GM19397 (cell line): Measurements from ENCODE around the gene FAM181A.

ENCODE experiments used
- ATAC-seq: cut with Tn5 transposase; IDR thresholded peaks from one replicate; pipeline ENCODE4 v1.9.1; 2021; ENCODE audit warnings: mild to moderate bottlenecking, moderate library complexity; ENCODE audit not compliant: unreplicated experiment

The FAM181A gene

GRCh38 chr14:93903342-93904184 is 23.6 kb upstream of the FAM181A start:
- ATAC-seq: no peak

- ATAC-seq: no peak
These were observed 21.5 kb upstream of the FAM181A start for GRCh38 chr14:93905623-93906022.

- peak; percentile 76 for ATAC-seq
These were observed 20.5 kb upstream of the FAM181A start for GRCh38 chr14:93906341-93907329.

- ATAC-seq: no peak
These were observed 17.6 kb upstream of the FAM181A start for GRCh38 chr14:93909429-93910128.

GRCh38 chr14:93911975-93912615 is 15.0 kb upstream of the FAM181A start:
- ATAC-seq: no peak

GRCh38 chr14:93912782-93913181 is 14.4 kb upstream of the FAM181A start:
- ATAC-seq: no peak

DNA sequence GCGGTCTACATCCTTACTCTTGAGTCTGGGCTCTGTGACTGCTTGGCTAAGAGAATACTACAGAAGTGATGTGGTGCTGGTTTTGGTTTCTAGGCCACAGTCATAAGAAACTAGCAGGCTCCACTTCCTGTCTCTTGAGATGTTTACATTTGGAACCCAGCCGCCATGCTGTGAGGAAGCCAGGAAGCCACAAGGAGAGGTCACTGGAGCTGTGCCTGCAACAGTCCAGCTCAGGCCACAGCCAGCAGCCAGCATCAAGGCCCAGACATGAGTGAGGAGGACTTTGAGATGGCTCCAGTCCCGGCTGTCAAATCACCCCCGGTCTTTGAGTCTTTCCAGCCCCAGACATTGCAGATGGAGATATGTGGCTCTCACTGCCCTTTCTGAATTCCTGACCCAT is 12.9 kb upstream of the FAM181A start:
- ATAC-seq: no peak

DNA sequence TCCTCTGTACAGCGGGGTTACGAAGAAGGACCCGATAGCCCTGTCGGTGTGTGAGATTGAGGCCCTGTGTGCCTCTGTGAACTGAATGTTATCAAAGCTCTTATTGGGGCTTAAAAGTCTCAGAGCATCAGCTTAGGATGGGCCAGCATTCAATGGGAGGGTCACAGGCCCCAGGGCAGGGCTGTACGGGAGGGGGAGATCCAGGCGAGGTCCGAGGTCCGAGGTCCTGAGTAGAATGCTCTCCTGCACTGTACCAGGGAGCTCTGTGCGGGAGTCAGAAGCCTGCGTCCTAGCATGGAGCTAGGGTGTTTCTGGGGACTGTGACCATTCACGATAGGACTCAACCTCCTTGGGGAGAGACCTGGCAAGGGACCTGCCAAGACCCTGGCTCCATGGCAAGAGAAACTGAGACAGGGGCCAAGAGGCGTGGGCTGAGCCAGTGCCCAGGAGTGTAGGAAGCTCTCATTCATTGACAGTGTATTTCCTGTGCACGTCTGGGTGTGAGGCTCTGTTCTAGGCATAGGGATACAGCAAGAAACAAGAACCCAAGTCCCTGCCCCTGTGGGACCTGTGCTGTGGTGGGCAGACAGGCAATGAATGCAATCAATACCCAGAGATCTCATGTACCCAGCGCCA is 12.0 kb upstream of the FAM181A start:
- no peak for ATAC-seq

GRCh38 chr14:93915800-93916199 is 11.3 kb upstream of the FAM181A start:
- ATAC-seq: no peak

DNA sequence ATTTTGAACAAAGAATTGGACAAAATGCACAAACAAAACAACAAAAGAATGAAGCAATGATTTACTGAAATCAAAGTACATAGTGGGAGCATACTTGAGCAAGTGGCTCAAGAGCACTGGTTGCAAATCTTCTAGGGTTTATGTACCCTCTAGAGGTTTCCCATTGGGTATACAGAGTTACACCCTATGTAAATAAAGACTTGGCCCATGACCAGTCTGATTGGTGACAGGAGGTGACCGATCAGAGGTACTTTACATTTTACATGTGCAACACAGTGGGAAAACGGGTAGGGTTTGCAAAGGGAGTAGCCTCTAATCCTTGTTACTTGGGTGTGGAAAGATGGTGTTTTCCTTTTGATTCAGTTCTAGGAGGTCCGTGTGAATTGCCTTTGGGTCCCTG is 10.6 kb upstream of the FAM181A start:
- ATAC-seq: no peak

DNA sequence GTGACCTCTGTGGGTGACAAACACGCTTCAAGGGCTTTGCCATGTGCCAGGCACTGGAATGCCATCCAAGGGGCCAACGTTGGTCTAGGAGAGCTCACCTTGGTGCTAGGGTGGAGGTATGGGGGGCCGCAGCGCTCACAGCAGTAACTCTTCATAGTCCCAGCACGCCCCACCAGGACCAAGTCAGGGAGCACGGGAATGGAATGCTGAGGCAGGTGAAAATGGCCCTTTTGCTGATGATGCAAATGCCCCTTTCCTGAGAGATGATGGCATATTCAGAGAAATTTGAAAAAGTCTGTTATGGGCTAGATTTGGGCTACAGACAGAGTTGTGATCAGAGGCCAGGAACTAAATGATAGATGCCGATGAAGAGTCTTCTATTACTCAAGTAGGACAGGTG is 10.0 kb upstream of the FAM181A start:
- no peak for ATAC-seq

GRCh38 chr14:93921001-93921806 is 5.9 kb upstream of the FAM181A start:
- no peak for ATAC-seq

- no peak for ATAC-seq
These were observed 3.5 kb upstream of the FAM181A start for GRCh38 chr14:93923626-93924025.

- no peak for ATAC-seq
These were observed 2.4 kb upstream of the FAM181A start for GRCh38 chr14:93924592-93925355.

GRCh38 chr14:93925374-93925895 is 1.7 kb upstream of the FAM181A start:
- no peak for ATAC-seq

- ATAC-seq: no peak
These were observed 785 bp upstream of the FAM181A start for GRCh38 chr14:93926245-93926872.

DNA sequence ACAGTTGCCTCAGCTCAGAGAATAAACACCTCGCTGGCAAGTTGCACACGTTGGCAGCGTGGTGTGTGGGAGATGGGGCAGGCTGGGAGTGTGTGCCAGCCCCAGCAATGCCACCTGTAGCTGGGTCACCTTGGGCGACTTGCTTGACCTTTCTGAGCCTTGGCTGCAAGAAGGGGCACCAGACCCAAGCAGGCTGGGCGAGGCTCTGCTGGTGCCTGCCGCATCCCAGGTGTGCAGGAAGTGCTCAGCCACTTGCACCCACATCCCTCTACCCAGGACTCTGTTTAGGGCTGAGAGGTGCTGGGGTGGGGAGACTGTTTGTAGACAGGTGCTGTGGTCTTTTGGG is 629 bp downstream of the FAM181A start:
- no peak for ATAC-seq
